WI38 (cell line): ENCODE data around the gene CEP44.

Experiments
- H3K4me3 ChIP-seq: 2 replicates; pipeline ENCODE4 v1.5.1; 2011; ENCODE audit warnings: low read depth, mild to moderate bottlenecking, control low read depth, low read length
- CTCF ChIP-seq: IDR thresholded peaks from 2 replicates; pipeline ENCODE4 v1.5.1; 2012; ENCODE audit warnings: low read depth, mild to moderate bottlenecking, control low read depth, low read length

Gene CEP44

GRCh38 chr4:174262624-174263444 is 20.9 kb upstream of the CEP44 start:
- H3K4me3 ChIP-seq: no peak overlapping the region
- TF ChIP-seq CTCF: no peak

- TF ChIP-seq CTCF: no peak
- H3K4me3 ChIP-seq: no peak overlapping the region
Observed at GRCh38 chr4:174263445-174263736, 20.3 kb upstream of the CEP44 start.

GRCh38 chr4:174265916-174266315 is 17.8 kb upstream of the CEP44 start:
- TF ChIP-seq CTCF: no peak
- H3K4me3 ChIP-seq: no peak overlapping the region

- H3K4me3 ChIP-seq: no peak overlapping the region
- no peak for TF ChIP-seq CTCF
Observed at GRCh38 chr4:174266416-174266815, 17.3 kb upstream of the CEP44 start.

GRCh38 chr4:174273930-174274329 is 9.8 kb upstream of the CEP44 start:
- no peak overlapping the region for H3K4me3 ChIP-seq
- no peak for TF ChIP-seq CTCF

GRCh38 chr4:174274436-174274835 is 9.3 kb upstream of the CEP44 start:
- TF ChIP-seq CTCF: no peak
- H3K4me3 ChIP-seq: no peak overlapping the region

GRCh38 chr4:174275101-174275500 is 8.6 kb upstream of the CEP44 start:
- TF ChIP-seq CTCF: no peak
- H3K4me3 ChIP-seq: no peak overlapping the region
